K562 (cell line): ENCODE data around the gene SAE1. TPM values are rescaled to one million over a fixed set of nuclear protein-coding genes. Genes with fewer than 3 reads are reported as not detected.
A peak's percentile ranks its signal among the peaks of the same experiment; 100 is the strongest.

Experiments used
- CSDE1 ChIP-seq, 2 experiments: fragments of 450-650 bp; IDR thresholded peaks; 2 replicates each; pipeline ENCODE4 v1.6.1; 2016; ENCODE audit warnings: mild to moderate bottlenecking in 1 of 2
- ESRRB ChIP-seq: fragments of 250-450 bp; sonication (Bioruptor Pico); IDR thresholded peaks from 2 replicates; pipeline ENCODE4 v1.5.0; 2020; ENCODE audit warnings: mild to moderate bottlenecking, moderate library complexity, borderline replicate concordance
- GABPB2 ChIP-seq: fragments of 250-450 bp; sonication (Bioruptor Pico); conservative IDR thresholded peaks from 2 replicates; pipeline ENCODE4 v1.5.1; 2021; ENCODE audit warnings: mild to moderate bottlenecking
- MTA1 ChIP-seq: fragments of 450-650 bp; IDR thresholded peaks from 2 replicates; pipeline ENCODE4 v1.6.1; 2017; ENCODE audit warnings: borderline replicate concordance
- NUFIP1 ChIP-seq: fragments of 450-650 bp; IDR thresholded peaks from 2 replicates; pipeline ENCODE4 v1.6.1; 2018; ENCODE audit not compliant: partially characterized antibody
- POLR3G ChIP-seq: IDR thresholded peaks from 2 replicates; pipeline ENCODE4 v1.6.1; 2011; ENCODE audit not compliant: insufficient read length, insufficient replicate concordance; ENCODE audit errors: extremely low read depth
- ZBTB26 ChIP-seq: fragments of 450-650 bp; formaldehyde crosslinking; IDR thresholded peaks from 2 replicates; pipeline ENCODE4 v1.4.0; 2022; ENCODE audit warnings: missing genetic modification characterization
- ZC3H8 ChIP-seq: fragments of 450-650 bp; IDR thresholded peaks from 2 replicates; pipeline ENCODE4 v1.6.1; 2017
- ZHX1 ChIP-seq: fragments of 150-350 bp; conservative IDR thresholded peaks from 2 replicates; pipeline ENCODE4 v1.6.1; 2014; ENCODE audit warnings: low read length
- ZNF655 ChIP-seq: fragments of 250-450 bp; sonication (Bioruptor Pico); IDR thresholded peaks from 2 replicates; pipeline ENCODE4 v1.5.0; 2021
- polyA plus RNA-seq, 8 experiments: library from polyadenylated mRNA; depleted of rRNA in 4 of 8; stranded (reverse) in 5 of 8; unstranded in 3 of 8; fragments of >200 nt; fragmentation: Nextera tagmentation in 2 of 8; fragmentation: Illumina TruSeq in 1 of 8; extraction: Ambion mirVana in 2 of 8; extraction: Trizol in 1 of 8; gene quantifications; 2 replicates each; pipeline versions ENCODE4 v1.2.1 to v1.2.3, GENCODE V29; 2011 to 2014; ENCODE audit warnings: inconsistent platforms in 1 of 8, missing spikeins in 1 of 8
- total RNA-seq, 7 experiments: library from RNA; depleted of rRNA in 6 of 7; stranded (reverse); fragments of >200 nt in 6 of 7; fragmentation: Illumina TruSeq in 2 of 7; extraction: Trizol in 2 of 7; gene quantifications; 2 replicates each; pipeline versions ENCODE4 v1.2.1 to v1.2.3, GENCODE V29; 2011 to 2021; ENCODE audit warnings: low replicate concordance in 1 of 7

SAE1 gene
- total and polyA plus RNA-seq, 9 of the 15 experiments (the other 6 are each of a cell fraction or from before 2014, with no cell fraction given) = 82.8 to 299 (median 217) TPM

- no peak for TF ChIP-seq ZHX1
- peak; percentile 46; the same call in 1 of the 2 replicates for TF ChIP-seq GABPB2 (CRISPR knock-in tag)
- no peak for TF ChIP-seq POLR3G
- peak; percentile 83 for TF ChIP-seq MTA1
- no peak for TF ChIP-seq NUFIP1
- TF ChIP-seq ZBTB26 = peak; percentile 72
- TF ChIP-seq ZNF655 = no peak
- TF ChIP-seq ZC3H8 = no peak
- peak in 1 of 2 experiments; percentile 65; a peak in 2 of 4 replicates for TF ChIP-seq CSDE1 (IDR thresholded peaks at IDR 0.05)
- no peak for TF ChIP-seq ESRRB (CRISPR knock-in tag)
Observed at GRCh38 chr19:47112997-47113849, 17.4 kb upstream of the SAE1 start, which contains the start of gene ZC3H4 (continued).
